Measurements from ENCODE around the gene AKR1E2.

The AKR1E2 gene

DNA sequence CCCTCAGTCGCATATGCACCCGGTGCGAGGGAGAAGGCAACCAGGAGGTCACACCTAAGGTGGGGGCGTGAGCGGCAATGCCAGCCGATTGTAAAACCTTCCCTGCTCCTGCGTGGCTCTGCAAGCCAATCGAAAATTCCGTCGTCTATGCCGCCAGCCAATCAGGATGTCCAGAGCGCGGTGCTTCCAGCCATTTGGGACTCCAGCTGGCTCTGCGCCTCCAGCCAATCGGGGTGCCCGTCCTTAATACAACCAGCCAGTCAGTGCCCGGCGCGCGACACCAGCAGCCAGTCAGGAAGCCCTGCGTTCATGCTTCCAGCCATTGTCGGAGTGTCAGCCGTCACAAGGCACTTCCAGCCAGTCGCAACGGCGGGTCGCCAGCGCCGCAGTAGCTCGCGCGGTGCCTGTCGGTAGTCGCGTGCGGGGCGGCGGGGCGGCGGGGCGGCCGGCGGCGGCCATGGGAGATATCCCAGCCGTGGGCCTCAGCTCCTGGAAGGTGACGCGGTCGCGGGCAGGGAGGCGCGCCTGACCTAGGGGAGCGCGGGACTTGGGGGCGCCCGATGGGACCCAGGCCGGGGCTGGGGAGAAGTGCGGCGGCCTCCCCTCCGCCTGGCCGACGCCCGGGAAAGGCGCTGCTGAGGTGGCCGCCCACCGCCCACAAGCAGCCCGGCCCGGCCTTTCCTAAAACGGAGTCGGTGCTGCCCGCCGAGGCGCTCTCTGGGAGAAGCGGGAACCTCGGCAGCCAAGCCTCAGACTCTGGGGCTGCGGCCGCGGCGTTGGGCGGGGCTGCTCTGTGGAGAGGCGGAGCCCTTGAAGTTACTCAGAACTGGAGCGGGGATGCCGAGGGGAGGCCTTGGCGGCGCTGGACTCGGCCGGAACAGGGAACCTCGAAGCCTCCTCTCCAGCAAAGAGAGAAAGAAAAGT lies at the start of gene AKR1E2:
AKR1E2 (plus strand) TSS at position 340 of the 924 bp plus-strand sequence; CDS start at position 458, 118 bp downstream.
- peak; percentile 90 to 92 for DNase-seq

DNA sequence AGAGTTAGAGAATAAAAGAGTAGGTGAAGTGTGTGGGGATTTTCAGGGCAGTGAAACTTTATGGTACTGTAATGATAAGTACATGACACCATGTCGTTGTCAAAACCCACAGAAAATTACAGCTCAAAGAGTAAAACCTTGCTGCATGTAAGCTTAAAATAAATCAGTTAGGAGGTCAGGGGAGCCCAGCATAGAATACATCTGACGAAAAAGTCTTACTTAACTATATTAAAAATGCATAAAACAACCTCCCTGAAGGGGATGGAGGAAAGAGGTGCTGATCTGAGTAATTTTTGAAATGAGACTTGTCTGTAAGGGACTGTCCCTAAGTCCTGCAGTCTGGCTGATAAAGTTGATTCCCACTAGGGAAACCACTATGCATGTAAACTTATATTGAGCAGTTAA lies 49.8 kb upstream of the AKR1E2 start:
- DNase-seq = no peak

DNA sequence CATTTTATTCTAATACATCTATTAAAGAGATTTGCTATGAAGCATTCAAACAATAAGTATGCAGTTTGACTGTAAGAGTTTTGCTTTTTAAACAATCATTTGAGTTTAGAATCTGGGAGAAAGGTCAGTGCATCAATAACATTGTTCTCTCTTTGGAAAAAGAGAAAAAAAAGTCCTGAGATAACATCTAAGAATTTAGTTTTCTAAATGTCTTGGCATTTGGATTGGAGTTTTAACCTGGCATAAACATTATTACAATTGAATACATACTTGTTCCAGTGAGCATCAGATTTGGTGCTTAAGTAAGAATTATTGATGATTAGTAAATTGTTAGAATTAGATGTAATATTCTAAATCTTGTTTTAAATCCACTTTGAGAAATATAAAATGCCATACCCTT lies 47.2 kb upstream of the AKR1E2 start:
- DNase-seq = no peak

DNA sequence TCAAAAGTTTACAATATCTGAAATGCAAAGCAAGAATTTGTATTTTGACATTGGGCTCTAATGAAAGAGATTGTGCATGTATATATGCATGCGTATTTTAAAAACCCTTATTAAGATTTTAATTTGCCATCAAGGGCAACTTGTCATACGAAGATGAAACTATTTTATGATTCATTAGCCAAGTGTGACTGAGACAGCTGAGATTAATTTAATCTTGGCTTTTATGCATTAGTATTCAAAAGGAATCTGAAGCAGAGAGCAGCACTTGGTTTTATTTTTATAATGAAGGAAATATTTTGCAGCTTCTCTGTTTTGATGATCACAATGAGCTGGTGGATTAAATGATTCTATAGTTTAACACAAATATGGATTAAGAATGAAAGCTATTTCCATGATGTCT lies 45.9 kb upstream of the AKR1E2 start:
- DNase-seq = no peak

DNA sequence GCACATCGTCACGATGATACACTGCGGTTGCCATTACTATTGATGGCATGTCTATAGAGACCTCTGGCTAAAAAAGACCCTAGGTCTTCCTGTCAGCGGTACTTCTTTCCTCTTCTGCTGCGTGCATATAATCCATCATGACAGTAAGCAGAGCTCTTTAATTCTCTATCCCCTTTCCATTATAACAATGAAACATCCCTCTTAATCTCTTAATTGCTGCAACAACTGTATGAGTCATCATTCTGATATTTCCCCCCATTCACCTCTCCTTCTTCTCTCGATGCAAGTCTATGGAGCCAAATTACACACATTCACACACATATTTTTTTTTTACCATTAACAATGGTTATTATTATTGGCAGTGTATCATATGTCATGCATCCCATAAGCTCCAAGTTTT lies 45.2 kb upstream of the AKR1E2 start:
- no peak for DNase-seq

DNA sequence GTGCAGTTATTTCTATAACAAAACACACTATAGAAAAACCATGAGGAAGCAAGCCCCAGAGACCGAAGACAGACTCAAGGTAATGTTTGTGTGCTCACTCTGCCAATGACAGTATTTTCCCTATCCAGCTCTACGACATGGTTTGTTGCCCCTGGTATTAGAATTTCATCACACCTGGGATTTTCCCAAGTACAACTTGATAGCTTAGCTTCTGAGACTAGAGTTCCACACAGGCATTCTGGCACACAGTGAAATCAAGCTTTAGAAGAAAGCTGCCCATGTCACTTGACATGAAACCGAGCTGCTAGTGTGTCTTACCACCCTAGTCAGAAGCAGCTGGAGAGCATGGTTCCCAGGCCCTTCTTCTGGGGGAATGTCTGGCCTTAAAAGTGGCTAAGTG lies 44.1 kb upstream of the AKR1E2 start:
- DNase-seq = no peak

DNA sequence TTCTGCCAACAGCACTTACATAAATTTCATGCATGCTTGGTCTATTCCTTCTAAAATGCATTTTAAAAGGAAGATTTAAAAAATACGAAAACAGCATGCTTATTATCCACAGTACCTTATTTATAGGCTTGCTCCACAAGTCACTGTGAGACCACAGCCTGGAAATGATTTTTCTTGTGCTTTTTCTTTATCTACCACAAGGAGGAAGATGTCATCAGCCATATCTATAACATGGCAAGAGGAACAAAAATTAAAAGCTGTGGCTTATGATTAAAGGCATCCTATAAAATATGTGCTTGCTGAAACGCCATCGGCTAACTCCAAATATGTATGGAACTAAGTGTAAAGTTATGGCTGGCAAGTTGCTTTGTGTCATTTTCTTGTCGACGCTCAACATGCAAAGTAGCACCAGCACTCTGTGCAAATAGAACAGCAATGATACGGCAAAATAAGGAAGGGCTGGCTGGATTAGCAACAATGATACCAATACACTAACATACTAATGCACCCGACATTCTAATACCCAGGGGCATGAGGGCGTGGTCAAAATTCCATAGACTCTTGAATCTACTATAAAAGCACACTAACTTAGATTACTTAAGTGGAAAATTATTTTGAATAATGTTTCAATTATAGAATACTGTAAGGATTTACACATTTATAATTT lies 41.2 kb upstream of the AKR1E2 start:
- DNase-seq = no peak

DNA sequence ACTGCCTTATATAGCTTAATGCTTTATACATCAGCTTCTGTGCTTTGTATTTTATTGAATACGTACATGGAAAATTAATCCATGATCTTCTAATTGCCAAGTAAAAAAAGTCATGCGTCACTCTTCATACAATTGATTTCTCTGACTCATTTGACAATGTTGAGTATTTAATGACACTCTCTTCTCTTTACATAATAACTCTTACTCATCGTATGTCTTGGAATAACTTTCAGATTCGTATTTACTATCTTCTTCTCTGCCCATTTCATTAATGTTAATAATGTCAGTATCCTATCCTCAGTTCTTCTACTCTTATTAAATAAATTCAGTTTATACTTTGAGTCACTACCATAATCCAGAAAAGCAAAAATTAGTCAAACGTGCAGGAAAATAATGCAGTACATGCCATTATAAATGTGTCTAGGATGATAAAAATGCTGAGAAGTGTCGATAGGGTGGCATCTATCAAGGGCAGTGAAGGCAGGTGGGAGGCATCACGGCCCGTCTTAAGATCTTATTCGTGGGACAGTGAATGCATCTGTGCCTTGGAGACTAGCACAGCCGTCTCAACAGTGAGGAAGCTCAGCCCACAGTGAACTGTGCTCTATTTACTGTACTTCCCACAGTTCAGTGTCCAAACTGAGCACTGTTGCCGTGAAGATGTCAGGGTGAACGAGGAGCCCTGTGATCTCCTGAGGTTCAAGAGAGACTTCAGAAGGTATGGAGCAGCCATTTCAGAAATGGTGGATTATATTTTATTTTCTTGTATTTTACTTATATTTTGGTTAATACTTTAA lies 39.8 kb upstream of the AKR1E2 start:
- no peak for DNase-seq

DNA sequence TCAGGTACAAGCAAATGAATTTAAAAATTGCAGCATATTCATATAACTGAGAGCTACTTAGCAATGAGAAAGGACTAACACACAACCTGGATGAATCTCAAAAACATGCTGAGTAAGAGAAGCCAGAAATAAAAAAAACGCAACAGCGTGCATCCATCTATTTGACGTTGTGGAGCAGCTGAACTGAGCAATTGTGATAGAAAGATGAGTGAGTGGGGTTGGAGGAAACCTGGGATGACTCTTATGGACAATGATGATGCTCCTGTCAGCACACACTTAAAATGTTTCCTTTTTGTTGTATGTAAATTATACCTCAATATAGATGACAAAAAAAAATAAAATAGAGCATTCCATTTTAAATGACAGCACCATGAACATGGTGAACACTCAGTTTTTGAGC lies 36.0 kb upstream of the AKR1E2 start:
- no peak for DNase-seq

DNA sequence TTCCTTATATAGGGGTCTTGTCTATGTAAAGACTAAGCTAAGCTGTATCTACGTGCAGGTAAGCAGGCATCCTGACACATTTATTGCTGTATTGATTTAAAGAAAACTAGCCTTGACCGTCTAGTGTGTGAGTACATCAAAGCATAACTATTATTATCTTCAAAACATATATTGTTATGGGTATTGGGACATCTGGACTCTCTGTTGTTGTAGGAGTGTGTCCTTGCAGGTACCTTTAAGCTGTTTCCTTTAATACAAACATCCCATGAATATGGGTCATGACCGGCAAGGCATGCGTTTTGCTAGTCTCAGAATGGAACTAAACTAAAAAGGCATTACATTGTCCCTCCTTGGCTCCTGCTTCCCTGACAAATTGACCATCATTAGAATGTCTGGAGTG lies 35.1 kb upstream of the AKR1E2 start:
- no peak for DNase-seq

DNA sequence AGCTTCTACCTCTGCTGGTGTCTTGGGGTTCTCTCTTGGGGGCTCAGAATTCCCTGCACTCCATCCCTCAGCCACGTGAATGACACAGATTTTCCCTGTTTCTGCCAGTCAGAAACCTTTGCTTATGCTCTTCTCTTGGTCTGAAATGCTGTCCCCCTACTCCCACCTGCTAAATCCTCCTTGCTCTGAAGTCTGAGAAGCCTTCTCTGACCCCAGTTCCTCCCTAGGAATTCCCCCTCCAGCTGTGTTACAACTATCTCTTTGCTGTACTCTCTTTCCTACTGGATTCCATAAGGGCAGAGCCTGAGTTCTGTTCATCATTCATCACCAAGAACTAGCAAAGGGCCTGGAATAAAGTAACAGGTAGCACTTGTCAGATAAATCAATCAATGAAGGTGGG lies 33.6 kb upstream of the AKR1E2 start:
- DNase-seq = no peak

DNA sequence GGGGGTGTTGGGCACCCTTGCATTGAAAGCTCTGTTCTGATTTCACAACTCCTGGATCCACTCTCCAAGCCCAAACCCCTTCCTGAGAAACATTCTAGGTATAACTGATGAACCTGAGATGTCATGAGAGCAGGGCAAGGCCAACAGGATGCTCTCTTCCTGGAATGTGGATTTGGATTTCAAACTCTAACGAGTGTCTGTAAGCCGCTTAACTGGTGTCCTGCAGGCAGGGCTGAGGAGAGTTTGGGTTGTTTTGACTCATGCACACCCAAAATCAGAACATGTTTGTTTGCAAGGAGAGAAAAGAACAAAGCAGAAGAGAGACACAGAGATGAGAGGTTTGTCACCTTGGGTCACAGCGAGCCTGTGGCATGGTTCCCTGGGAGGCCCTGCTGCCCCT lies 24.6 kb upstream of the AKR1E2 start:
- DNase-seq = no peak

DNA sequence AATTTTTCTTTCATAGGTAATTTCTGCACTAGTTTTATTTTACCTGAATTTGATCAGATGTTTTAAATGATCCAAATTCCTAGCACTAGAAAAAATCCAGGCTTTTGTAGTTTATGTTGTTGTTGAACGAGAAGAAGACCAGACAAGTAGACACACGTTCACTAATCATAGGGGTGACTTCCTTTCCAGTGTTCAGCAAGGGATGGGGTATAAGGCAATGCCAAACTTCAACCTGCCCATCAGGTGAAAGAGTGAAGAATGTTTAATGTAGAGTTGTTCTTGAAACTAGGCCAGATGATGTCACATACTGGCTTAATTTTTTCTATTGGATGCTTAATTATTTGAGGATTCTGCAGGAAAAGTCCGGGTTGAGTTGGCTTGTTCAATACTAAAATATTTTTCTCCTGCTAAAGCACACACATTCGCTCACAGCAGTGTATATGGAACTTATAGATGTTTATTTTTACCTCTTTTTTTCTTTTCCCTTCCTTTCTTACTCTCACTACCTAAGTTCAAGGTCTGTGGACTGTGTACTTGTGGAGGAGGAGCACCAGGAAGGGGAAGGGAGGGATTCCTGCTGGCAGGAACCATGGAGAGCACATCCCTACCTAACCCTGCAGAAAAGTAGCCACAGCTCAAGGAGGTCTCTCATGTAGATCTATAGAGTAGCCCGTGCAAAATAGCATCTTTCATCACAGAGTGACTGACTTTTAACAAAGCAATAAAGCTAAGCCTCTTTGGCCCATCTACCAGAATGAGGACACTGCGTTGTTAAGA lies 23.1 kb upstream of the AKR1E2 start:
- no peak for DNase-seq

DNA sequence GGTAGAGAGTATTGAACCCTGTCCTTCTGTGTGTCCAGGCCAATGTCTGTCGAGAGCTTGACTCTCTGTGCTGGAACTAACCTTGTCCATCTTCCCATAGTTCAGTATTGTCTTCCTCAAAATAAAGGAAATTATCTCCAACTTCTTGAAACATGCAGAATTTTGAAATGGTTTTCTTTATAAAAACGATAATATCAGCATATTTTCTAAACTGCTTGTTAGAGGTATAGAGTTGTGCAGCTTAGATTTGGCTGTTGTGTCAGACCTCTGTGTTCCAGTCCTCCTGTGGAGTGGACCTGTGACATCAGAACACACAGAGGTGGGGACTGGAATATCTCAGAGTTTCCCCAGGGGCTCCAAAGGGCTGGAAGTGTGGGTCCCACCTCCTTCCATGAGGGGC lies 22.2 kb upstream of the AKR1E2 start:
- no peak for DNase-seq

DNA sequence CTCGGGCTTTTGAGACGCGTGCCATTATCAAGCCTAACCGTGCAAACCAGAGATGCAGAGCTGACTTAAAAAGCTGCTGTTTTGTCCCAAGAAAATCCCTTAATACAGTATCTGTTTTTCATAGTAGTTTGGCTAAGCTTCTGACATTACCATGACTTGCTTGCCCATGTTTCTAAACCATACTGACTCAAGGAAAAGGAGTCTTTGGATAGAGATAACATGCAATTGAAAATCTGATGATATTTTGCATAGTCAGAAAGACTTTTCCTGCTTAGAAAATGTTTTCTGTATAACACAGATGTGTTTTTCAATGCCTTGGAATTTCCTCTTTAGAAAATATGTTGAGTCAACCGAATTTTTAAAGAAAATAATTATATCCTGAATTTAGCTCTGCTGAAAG lies 21.5 kb upstream of the AKR1E2 start:
- no peak for DNase-seq

DNA sequence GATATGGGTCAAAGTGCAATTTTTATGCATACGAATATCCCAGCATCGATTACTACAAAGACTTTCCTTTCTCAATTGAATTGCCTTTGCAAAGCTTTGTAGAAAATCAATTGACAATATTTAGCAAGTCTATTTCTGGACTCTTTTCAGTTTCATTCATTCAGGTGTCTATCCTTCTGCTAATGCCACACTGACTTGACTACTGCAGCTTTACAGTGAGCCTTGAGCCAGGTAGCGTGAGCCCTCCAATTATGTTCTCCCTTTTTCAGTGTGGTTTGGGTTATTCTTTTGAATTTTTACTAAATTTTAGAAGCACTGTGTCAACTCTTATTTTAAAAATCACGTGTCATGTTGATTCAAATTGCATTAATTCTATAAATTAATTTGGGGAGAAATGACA lies 19.5 kb upstream of the AKR1E2 start:
- no peak for DNase-seq

DNA sequence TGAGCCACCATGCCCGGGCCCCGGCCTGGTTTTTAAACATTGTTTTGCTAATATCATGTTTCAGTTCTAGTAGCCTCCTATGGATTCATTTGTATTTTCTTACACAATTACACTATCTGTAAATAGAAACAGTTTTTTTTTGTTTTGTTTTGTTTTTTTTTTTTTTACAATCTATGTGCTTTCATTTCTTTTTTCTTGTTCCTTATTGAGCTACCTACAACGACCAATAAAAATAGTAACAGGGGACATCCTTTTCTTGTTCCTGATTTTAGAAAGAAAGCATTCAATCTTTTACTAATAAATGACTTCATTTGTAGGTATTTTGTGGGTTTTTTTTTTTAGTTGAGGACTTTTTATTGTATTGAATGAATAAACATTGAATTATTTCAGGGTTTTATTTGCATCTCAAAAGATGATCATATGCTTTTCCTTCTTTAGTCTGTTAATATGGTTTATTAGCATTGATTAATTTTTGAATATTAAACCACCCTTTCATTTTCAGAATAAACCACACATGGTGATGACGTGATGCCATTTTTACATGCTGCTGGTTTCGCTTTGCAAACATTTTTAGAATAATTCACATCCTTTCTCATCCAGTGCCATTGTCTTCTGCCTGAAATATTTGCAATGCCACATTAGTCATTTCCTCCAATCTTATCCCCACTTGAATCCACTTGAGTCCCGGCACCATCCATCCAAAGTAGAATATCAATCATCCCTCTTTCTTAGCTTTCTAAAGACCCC lies 18.1 kb upstream of the AKR1E2 start:
- DNase-seq = no peak

DNA sequence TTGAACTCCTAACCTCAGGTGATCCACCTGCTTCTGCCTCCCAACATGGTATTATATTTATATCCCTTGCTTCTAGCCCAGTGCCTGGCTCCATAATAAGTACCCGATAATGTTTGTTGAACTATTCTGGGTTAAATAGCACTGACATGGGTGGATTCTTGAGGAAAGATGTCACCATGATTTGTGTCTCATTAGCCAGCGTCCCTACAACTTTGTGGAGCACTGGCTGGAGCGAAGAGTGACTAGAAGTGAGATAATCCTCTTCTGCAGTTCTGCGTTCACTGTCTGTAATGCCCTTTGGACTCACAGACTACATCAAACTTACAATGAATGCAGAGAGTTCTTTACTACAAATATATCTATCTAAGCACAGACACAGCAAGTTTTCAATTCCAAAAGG lies 16.9 kb upstream of the AKR1E2 start:
- no peak for DNase-seq

DNA sequence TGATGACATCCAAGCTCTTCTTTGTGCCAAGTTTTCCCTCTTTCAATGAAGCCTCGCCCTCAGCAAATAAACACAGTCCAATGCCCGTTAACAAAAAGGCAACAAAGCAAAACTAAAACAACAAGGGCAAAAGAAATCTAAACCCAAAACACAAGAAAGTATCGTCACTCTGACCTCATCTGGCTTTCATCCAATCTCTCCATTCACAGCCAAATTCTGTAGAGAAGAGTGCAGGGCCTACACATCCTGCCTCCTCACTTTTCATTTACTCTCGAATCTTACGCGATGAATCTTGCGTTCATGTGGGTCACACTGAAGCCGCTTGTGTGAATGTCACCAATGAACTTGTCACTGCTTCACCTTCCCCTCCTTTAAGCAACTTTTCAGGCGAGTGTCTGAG lies 15.9 kb upstream of the AKR1E2 start:
- DNase-seq = no peak

DNA sequence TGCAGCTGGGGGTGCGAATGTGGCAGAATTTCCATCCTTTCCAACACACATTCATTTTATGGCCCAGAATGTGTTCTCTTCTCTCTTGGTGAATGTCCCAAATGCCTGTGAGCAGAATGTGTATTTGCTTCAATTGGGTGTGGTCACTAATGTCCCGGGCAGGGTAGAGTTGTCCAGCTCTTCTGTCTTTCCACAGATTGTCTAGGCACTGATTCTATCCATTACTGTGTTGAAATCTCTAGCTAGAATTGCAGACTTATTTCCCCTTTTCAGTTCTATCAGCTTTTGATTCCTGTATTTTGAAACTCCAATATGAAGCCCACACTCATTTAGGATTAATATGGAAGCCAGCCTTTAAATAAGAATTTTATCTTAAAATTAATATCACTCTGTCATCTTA lies 14.0 kb upstream of the AKR1E2 start:
- DNase-seq = no peak

DNA sequence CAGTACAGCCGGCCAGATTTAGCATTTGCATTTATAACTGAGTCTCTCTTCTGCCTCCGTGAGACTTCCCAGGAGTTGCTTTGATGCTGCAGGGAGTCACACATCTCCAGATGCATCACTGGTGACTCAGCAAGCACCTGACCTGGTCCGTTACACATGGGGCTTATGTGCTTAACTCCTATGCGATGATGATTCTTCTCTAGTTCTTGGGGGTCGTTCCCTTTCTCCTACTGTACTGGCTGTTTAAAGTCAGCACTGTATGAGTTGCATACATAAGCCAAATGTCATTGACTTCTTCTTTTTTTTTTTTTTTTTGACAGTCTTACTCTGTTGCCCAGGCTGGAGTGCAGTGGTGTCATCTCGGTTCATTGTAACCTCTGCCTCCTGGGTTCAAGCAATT lies 13.0 kb upstream of the AKR1E2 start:
- no peak for DNase-seq

DNA sequence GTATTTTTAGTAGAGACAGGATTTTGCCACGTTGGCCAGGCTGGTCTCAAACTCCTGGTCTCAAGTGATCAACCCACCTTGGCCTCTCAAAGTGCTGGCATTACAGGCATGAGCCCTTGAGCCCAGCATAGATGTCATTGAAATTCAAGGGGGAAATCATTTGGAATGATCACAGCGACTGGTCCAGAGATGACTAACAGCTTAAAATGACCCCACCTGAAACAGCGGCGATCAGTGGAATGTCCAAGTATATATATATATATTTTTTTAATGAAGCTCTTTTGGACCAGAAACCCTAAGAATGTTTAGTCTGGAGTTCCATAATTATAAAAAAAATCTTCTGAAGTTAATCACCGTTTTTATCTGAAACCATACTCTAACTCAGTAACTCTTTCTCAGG lies 12.5 kb upstream of the AKR1E2 start:
- no peak for DNase-seq
